KMS-11 (cell line): ENCODE data around the gene CDR2L.

Experiments used
- H2AFZ ChIP-seq: fragments of 200-600 bp; sonication (generic); 2 replicates; pipeline ENCODE4 v1.6.1; 2016; ENCODE audit warnings: antibody characterized with exemption, mixed run types, low read depth
- H3K27ac ChIP-seq: fragments of 200-600 bp; sonication (generic); 2 replicates; pipeline ENCODE4 v1.6.1; 2016; ENCODE audit warnings: mild to moderate bottlenecking, mixed run types
- H3K27me3 ChIP-seq: fragments of 200-600 bp; sonication (generic); 2 replicates; pipeline ENCODE4 v1.6.1; 2017; ENCODE audit warnings: mild to moderate bottlenecking, low read depth, mixed run types, moderate library complexity; ENCODE audit not compliant: insufficient read depth
- H3K36me3 ChIP-seq: fragments of 200-600 bp; sonication (generic); 2 replicates; pipeline ENCODE4 v1.6.1; 2017; ENCODE audit warnings: mild to moderate bottlenecking, mixed run types; ENCODE audit not compliant: insufficient read depth
- H3K4me1 ChIP-seq: fragments of 200-600 bp; sonication (generic); 2 replicates; pipeline ENCODE4 v1.6.1; 2016; ENCODE audit warnings: mild to moderate bottlenecking, low read depth, mixed run types; ENCODE audit not compliant: poor library complexity, severe bottlenecking
- H3K4me2 ChIP-seq: fragments of 200-600 bp; sonication (generic); 2 replicates; pipeline ENCODE4 v1.7.0; 2016; ENCODE audit warnings: mild to moderate bottlenecking, mixed run types
- H3K4me3 ChIP-seq: fragments of 200-600 bp; sonication (generic); IDR thresholded peaks from 2 replicates; pipeline ENCODE4 v1.6.1; 2017; ENCODE audit warnings: low read depth, low read length, mixed read lengths; ENCODE audit not compliant: insufficient read depth
- H3K79me2 ChIP-seq: fragments of 200-600 bp; sonication (generic); 2 replicates; pipeline ENCODE4 v1.6.1; 2016; ENCODE audit warnings: low read depth, mixed run types; ENCODE audit not compliant: insufficient read depth
- H3K9ac ChIP-seq: fragments of 200-600 bp; sonication (generic); 2 replicates; pipeline ENCODE4 v1.6.1; 2016; ENCODE audit warnings: mild to moderate bottlenecking, mixed run types
- H4K20me1 ChIP-seq: fragments of 200-600 bp; sonication (generic); 2 replicates; pipeline ENCODE4 v1.6.1; 2016; ENCODE audit warnings: mild to moderate bottlenecking, mixed run types; ENCODE audit not compliant: insufficient read depth
- CTCF ChIP-seq: fragments of 200-600 bp; sonication (generic); conservative IDR thresholded peaks from 2 replicates; pipeline ENCODE4 v1.6.1; 2017; ENCODE audit warnings: low read depth, mild to moderate bottlenecking, antibody characterized with exemption, low read length, moderate library complexity, mixed read lengths

The CDR2L gene

GRCh38 chr17:74990581-74991105, 3.2 kb downstream of the CDR2L start:
- TF ChIP-seq CTCF: no peak
- Histone ChIP-seq H3K79me2 (no peaks in the 10 kb centered on the region), H3K27me3 (peaks cover 6% of the 10 kb centered on the region), H3K27ac (no peak overlapping the region), H3K4me1 (peaks cover 20% of the 10 kb centered on the region), H4K20me1 (no peaks in the 10 kb centered on the region), H2AFZ (no peak overlapping the region), H3K9ac (no peak overlapping the region), H3K36me3 (no peaks in the 10 kb centered on the region), H3K4me3 (no peak overlapping the region), H3K4me2 (no peak overlapping the region)

DNA sequence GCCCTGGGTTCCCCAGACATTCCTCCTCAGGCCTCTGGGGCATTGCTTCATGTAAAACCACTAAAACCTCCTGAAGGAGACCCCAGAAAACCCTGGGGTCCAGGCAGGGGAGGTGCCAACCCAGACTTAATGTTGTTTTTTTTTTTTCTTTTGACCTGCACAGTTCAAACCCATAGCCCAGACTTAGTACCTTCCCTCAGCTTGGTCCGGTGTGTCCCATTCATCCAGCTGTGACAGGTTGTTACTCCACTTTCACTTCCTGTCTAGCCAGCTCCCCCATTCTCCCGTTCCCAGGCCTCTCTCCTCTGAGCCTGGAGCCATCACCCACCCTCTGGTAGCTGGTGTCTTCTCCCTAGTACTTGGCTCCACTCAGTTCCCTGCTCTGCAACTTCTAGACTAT, 4.8 kb downstream of the CDR2L start:
- Histone ChIP-seq H3K4me1 (peaks cover 5% of the 10 kb centered on the region), H3K36me3 (no peaks in the 10 kb centered on the region), H2AFZ (no peak overlapping the region), H3K4me2 (no peak overlapping the region), H3K79me2 (no peaks in the 10 kb centered on the region), H4K20me1 (no peaks in the 10 kb centered on the region), H3K4me3 (no peak overlapping the region), H3K27me3 (peaks cover 6% of the 10 kb centered on the region), H3K27ac (no peak overlapping the region), H3K9ac (no peak overlapping the region)
- TF ChIP-seq CTCF: no peak

- Histone ChIP-seq H3K36me3 (no peaks in the 10 kb centered on the region), H4K20me1 (no peaks in the 10 kb centered on the region), H3K79me2 (no peaks in the 10 kb centered on the region), H3K4me2 (no peak overlapping the region), H2AFZ (no peak overlapping the region), H3K4me3 (no peak overlapping the region), H3K9ac (no peak overlapping the region), H3K27ac (no peak overlapping the region), H3K4me1 (no peaks in the 10 kb centered on the region), H3K27me3 (no peaks in the 10 kb centered on the region)
- no peak for TF ChIP-seq CTCF
Measured at GRCh38 chr17:74994440-74994839, 7.0 kb downstream of the CDR2L start.

DNA sequence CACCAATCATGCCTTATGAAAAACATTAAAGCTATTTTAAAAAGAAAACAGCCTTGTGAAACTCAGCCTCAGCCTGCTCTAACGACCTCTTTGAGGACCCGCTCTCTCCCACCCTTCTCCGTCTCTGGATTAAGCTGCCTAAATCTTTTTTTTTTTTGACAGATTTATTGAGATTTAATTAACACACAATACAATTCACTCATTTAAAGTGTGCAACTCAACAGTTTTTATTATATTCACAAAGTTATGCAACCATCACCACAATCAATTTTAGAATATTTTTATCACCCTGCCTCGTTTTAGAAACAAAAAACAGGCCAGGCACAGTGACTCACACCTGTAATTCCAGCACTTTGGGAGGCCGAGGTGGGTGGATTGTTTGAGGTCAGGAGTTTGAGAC, 8.4 kb downstream of the CDR2L start:
- H3K36me3 ChIP-seq: no peaks in the 10 kb centered on the region
- no peak overlapping the region for H3K4me3 ChIP-seq
- no peaks in the 10 kb centered on the region for H3K79me2 ChIP-seq
- no peak overlapping the region for H2AFZ ChIP-seq
- no peak overlapping the region for H3K9ac ChIP-seq
- no peaks in the 10 kb centered on the region for H3K4me1 ChIP-seq
- no peak for TF ChIP-seq CTCF
- no peaks in the 10 kb centered on the region for H4K20me1 ChIP-seq
- no peak overlapping the region for H3K27ac ChIP-seq
- H3K4me2 ChIP-seq: no peak overlapping the region
- no peaks in the 10 kb centered on the region for H3K27me3 ChIP-seq

GRCh38 chr17:74998783-74999182, 11.4 kb downstream of the CDR2L start:
- Histone ChIP-seq H3K9ac (no peak overlapping the region), H4K20me1 (no peaks in the 10 kb centered on the region), H3K27ac (no peak overlapping the region), H3K4me1 (no peaks in the 10 kb centered on the region), H3K27me3 (no peaks in the 10 kb centered on the region), H3K79me2 (no peaks in the 10 kb centered on the region), H3K36me3 (no peaks in the 10 kb centered on the region), H3K4me2 (no peak overlapping the region), H3K4me3 (no peak overlapping the region), H2AFZ (no peak overlapping the region)
- no peak for TF ChIP-seq CTCF
